HG02678 (cell line): ENCODE measurements around the gene USP8.

ENCODE experiments used
- ATAC-seq: cut with Tn5 transposase; IDR thresholded peaks from one replicate; pipeline ENCODE4 v1.9.1; 2021; ENCODE audit warnings: mild to moderate bottlenecking, moderate library complexity; ENCODE audit not compliant: unreplicated experiment

USP8 gene

DNA sequence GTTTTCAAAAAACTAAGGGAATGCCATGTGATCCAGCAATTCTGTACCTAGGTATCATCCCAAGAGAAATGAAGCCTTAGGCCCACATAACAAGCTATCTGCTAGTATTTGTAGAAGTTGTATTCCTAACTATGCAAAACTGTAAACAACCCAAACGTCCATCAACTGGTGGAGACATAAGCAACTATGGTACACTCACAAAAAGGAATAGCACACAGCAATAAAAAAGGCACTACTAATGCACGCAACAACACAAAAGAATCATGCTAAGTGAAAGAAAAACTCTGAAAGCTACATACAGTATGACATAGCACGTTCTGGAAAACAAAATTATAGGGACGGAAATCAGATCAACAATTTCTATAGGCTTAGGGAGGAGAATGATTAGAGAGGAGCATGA, 107.0 kb downstream of the USP8 start:
- no peak for ATAC-seq

DNA sequence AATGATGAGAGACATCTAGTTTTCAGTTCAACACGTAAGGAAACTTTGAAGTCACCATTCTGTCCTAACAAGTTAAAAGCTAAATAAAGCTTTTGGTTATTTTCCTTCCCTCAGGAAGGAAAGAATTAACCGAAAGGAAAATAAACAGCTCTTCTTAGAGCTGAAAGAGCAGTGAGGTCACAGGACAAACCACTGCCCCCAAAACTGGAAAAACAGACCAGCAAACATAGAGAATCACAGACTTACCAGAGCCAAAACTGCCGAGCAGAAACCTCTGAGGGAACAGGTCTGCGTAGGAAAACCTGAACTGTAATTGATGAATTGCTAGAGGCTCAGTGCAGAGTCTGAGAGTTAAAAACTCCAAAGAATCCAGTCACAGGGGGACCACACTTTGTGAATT, 107.6 kb downstream of the USP8 start:
- no peak for ATAC-seq

GRCh38 chr15:50542887-50543210, 118.6 kb downstream of the USP8 start:
- ATAC-seq: no peak

DNA sequence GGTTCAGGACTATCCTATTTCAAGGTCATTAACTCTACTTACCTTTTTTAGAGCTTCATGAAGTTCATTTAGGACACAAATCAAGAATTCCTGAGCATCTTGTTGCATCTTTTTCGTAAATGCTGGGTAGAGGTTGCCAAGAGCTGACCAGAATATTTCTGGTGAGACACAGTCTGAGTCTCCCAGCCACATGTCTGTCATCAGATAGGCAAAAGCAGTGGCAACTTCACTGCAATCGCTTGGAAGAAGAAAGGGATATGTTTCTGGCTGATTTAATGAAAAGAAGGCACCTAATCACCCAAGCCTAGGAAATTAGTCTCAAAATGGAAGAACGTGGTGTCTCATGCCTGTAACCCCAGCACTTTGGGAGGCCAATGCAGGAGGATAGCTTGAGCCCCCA, 119.4 kb downstream of the USP8 start:
- ATAC-seq: no peak

GRCh38 chr15:50544368-50544767, 120.2 kb downstream of the USP8 start:
- no peak for ATAC-seq

DNA sequence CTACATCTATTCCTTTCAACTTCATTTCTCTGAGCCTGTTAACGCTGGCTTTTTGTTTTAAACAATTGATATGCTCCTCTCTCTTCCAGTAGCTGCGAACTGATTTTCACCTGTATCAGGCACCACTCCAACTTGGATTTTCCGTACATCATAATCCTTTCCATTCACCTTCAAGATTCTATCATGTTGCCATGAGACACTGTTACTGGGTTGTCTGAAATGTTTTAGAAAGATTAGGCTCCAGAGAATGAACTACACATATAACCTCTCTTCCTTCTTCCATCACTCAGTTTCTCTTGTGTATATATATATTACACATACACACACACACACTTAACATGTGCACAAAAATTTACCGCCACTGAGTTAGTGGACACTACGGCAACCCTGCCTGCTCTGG, 122.4 kb downstream of the USP8 start, which contains the start of gene USP50:
TSS of gene USP50 (minus strand) at position 101 of the 400 bp plus-strand sequence. CDS start 141 bp downstream, outside the sequence.
- ATAC-seq: no peak

GRCh38 chr15:50549326-50549725, 125.1 kb downstream of the USP8 start:
- ATAC-seq: no peak

DNA sequence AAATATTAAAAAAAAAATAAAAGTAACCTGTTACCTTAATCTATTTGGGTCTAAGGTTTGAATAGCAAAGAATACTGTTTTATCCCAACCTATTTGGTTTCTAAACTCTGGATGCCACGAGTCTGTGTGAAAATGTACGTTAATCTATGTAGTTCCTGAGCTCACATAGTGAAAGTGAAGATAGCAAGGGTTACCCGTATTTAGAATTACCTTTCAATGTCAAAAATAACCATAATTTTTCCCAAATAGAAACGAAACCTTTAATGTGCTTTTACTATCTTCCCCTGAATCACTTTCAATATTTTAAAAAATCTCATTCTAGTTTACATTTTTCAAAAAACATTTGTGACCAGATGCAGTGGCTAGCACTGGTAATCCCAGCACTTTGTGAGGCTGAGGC, 128.0 kb downstream of the USP8 start:
- ATAC-seq: no peak

DNA sequence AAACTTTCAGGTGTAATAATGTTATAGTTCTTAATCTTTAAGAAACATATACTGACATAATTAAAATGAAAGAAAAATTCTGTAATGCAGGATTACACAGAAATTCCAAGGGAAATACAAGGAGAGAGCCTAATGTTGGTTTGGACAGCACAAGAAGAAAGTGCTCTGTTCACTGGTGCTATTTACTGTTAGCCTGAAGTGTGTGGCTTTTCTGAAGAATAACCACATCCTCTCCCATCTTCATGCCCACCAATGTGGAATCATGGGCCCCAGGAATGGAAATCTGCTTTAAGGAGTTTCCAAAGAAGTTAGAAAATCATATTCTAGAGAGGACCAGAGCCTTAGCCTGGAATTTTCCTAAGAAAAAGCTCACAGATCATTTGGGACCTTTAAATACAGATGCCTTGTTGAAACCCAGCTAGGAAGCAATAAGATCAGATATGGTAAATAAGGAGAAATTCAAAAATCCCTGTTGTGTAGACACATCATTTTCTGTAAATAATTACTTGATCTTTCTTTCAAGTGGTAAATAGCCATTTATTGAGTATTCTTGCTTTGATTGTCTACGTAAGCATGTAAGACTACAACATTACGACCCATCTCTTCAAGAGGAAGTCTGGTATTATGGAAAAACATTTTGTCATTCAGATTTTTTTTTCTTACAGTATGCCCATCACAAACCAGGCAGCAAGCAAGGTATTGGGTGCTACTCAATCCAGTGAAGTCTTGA, 132.6 kb downstream of the USP8 start:
- ATAC-seq: no peak

DNA sequence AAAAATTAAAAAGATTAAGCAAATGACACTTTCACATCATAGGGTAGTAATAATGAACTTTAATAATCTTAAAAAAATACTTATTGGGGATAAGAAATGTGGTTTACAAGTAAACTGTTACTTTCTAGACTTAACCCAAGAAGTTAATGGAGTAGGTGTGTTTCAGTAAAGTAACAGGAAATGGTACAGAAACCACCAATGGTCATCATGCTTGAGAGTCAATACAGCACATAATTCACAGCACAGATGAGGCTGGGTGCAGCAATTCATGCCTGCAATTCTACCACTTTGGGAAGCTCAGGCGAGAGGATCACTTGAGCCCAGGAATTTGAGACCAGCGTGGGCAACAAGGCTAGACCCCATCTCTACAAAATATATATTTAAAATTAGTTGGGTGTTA, 133.8 kb downstream of the USP8 start:
- no peak for ATAC-seq

GRCh38 chr15:50562735-50563640, 138.8 kb downstream of the USP8 start:
- ATAC-seq: no peak

- no peak for ATAC-seq
These were observed 139.6 kb downstream of the USP8 start for GRCh38 chr15:50563756-50564155.
